ENCODE data around the gene PPA1.

- TF ChIP-seq POLR2AphosphoS5 (IDR thresholded peaks at IDR 0.05; ENCODE audit: borderline replicate concordance, low read depth, low read length) (no peak), EZH2 (IDR thresholded peaks at IDR 0.05) (no peak), FOXP2 (optimal IDR thresholded peaks at IDR 0.05; ENCODE audit: control extremely low read depth, extremely low read length, insufficient read depth) (no peak)
Measured at GRCh38 chr10:70260734-70261133, 27.5 kb upstream of the PPA1 start.
